ENCODE data around the gene FAM187B. TPM values are rescaled to one million over a fixed set of nuclear protein-coding genes. Genes with fewer than 3 reads are reported as not detected.

The FAM187B gene
- total RNA-seq = not detected in 2 replicates

DNA sequence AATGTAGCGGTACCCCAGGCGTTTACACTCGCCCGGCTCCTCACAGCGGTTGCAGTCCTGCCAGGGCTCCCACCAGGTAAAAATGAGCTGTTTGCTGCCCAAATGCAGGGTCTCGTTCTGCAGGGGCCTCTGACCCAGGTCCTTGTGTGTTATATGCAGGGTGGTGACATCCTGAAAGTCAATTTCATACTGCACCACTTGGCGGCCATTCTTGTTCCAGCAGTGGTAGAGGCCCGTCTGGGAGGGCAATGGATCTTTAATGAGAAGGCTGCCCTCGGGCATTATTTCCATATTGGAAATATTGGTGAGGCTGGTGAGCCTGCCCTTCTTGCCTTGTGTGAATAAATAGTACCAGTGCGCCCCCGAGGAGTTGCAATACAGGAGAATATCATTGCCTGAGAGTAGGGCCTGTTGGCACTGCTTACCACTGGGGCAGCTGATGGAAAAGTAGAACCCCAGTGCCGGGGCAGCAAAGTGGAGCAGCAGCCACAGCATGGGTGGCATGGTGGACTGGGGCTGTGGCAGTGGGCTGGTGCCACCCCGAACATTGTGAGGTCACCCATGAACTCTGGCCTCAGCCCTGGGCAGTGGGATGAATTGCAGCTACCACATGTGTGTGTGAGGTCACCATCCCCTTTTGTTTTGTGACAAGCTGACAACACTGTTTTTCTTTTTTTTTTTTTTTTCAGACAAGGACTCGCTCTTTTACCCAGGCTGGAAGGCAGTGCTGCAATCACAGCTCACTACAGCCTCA is at the start of gene FAM187B:
TSS of gene FAM187B (minus strand) at position 563 of the 754 bp plus-strand sequence. CDS start at position 504, 59 bp downstream.
- TF ChIP-seq, protein P1, sequence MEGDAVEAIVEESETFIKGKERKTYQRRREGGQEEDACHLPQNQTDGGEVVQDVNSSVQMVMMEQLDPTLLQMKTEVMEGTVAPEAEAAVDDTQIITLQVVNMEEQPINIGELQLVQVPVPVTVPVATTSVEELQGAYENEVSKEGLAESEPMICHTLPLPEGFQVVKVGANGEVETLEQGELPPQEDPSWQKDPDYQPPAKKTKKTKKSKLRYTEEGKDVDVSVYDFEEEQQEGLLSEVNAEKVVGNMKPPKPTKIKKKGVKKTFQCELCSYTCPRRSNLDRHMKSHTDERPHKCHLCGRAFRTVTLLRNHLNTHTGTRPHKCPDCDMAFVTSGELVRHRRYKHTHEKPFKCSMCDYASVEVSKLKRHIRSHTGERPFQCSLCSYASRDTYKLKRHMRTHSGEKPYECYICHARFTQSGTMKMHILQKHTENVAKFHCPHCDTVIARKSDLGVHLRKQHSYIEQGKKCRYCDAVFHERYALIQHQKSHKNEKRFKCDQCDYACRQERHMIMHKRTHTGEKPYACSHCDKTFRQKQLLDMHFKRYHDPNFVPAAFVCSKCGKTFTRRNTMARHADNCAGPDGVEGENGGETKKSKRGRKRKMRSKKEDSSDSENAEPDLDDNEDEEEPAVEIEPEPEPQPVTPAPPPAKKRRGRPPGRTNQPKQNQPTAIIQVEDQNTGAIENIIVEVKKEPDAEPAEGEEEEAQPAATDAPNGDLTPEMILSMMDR (conservative IDR thresholded peaks at IDR 0.05; ENCODE audit: low read depth, low read length) = no peak
- DNase-seq (ENCODE audit: low read depth) = no peak
- H3K4me3 ChIP-seq (ENCODE audit: low read depth, low read length) = no peak within 1 kb of the TSS

DNA sequence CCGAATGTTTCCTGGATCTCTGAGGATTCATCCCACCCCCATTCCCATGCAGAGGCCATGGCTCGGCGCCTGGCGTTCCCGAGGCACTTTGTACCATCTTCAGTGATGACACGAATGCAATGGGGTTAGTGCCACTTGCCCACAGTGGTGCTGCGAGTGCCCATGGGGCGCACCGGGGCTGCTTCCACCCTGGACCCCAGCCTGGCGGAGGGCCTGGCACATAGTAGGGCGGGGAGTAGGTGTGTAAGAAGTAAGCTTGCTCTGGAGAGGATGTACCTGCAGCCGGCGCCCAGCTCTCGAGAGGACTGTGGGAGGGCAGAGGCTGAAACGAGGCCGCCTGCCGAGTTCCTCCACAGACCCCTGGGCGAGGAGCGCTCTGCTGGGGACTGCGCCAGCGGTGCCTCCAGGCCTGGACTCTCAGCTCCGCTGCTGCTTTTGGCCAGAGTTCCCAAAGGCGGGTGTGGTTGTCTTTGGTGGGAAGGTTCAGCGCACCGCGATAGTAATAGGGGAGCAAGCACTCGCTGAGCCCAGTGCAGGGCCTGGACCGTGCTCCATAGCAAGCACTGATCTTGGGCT is 48.3 kb upstream of the FAM187B start:
- no peak for DNase-seq (ENCODE audit: low read depth)
- no peak overlapping the region for H3K4me3 ChIP-seq (ENCODE audit: low read depth, low read length)
- TF ChIP-seq, protein P1 (conservative IDR thresholded peaks at IDR 0.05; ENCODE audit: low read depth, low read length) = no peak

DNA sequence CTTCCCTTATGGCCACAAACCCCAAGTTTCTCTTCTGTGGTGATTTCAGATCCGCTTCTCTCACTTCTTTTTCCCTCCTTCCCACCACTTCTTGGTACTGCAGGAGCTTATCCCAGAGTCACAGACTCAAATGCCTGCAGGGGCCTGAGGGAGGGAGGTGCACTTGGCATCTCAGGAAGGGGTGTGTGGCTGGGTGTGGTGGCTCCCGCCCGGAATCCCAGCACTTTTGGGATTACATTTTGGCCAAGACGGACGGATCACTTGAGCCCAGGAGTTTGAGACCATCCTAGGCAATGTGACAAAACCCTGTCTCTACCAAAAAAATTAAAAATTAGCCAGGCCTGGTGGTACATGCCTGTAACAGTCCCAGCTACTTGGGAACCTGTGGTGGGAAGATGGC is 45.8 kb upstream of the FAM187B start:
- H3K4me3 ChIP-seq (ENCODE audit: low read depth, low read length) = no peak overlapping the region
- TF ChIP-seq, protein P1 (conservative IDR thresholded peaks at IDR 0.05; ENCODE audit: low read depth, low read length) = no peak
- DNase-seq (ENCODE audit: low read depth) = no peak

DNA sequence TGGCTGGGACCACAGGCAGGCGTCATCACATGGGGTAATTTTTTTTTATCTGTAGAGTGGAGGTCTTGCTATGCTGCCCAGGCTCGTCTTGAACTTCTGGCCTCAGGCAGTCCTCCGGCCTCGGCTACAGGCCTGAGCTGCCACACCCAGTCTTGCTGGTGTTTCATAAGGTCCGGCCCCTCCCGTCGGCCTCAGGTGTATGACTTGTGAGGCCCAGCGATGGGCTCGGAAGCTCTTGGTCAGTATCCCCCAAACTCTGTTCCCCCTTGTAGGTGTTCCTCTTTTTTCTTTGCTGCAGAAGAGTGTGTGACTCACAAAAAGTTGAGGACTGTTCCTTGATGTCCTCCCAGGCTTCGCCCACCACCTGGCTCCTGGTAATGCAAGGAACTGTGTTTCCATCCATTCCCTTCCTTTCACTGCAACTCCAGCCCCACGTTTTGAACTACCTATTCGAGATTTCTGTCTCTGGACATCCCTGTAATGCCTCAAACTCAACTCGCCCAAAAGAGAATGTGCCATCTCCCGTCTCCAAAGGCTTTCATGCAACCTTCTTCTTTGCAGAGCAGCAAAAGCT is 45.2 kb upstream of the FAM187B start:
- no peak overlapping the region for H3K4me3 ChIP-seq (ENCODE audit: low read depth, low read length)
- no peak for DNase-seq (ENCODE audit: low read depth)
- TF ChIP-seq, protein P1 (conservative IDR thresholded peaks at IDR 0.05; ENCODE audit: low read depth, low read length) = no peak

DNA sequence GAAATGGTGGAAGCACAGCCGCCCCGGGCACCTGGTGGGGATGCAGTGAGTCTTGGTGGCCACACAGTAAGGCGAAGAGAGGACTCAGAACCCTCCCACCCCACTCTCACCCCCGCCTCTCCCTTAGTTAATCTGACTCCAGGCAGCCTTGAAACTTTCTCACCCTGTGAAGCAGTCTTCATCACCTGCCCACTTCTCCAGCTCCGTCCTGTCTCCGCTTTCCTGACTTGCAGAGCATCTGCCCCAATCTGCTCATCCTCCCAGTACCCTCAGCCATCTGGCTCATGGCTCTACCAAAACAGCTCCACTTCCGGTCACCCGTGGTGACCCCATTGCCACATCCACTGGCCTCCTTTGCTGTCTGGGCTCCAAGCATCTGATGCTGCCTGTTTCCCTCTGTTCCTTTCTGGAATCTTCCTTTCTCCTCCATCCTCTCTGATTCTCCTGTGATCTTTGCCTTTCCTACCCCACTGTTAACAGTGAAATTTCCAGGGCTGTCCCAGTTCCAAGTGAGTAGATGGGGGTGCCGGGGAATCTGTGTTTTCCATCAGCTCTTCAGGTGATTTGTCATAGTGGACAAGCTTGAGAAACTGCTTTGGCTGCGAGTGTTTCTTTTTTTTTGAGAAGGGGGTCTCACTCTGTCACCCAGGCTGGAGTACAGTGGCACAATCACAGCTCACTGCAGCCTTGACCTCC is 44.6 kb upstream of the FAM187B start:
- TF ChIP-seq, protein P1 (conservative IDR thresholded peaks at IDR 0.05; ENCODE audit: low read depth, low read length) = no peak
- H3K4me3 ChIP-seq (ENCODE audit: low read depth, low read length) = no peak overlapping the region
- DNase-seq (ENCODE audit: low read depth) = no peak

DNA sequence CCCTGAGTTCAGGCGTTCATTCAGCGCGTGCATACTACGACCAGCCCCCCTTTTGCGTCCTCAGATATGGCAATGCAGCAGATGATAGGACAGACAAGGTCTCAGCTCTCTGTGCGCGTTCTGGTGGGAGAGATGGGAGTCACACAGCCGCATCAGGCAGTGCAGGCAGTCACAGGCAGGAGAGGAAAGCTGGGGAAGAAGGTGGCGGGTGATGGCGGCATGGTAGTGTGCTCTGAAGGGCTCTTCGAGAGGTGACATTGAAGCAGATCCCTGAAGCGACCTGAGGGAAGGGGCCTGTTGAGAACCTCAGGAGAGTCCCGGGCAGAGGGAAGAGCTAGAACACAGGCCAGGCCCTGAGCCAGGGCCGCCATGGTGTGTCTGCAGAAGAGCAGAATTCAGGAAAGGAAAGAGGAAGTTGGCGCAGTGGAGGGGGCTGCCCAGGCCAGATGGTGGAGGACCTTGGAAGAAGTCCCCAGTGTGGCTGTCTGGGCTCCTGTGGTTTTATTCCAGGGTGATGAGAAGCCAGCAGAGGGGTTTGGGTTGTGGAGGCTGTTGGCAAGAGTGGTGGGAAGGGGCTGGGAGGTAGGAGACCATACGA is 43.7 kb upstream of the FAM187B start:
- TF ChIP-seq, protein P1 (conservative IDR thresholded peaks at IDR 0.05; ENCODE audit: low read depth, low read length) = no peak
- no peak for DNase-seq (ENCODE audit: low read depth)
- H3K4me3 ChIP-seq (ENCODE audit: low read depth, low read length) = no peak overlapping the region

All from epithelial cell of proximal tubule (primary cell).